Measurements from ENCODE around the gene TAS2R5.
"Not testable (repeated sequence)": the region's sequence is repeated elsewhere in the genome, so short reads cannot be mapped to it uniquely, and the experiment has no call there.

The TAS2R5 gene, protein sequence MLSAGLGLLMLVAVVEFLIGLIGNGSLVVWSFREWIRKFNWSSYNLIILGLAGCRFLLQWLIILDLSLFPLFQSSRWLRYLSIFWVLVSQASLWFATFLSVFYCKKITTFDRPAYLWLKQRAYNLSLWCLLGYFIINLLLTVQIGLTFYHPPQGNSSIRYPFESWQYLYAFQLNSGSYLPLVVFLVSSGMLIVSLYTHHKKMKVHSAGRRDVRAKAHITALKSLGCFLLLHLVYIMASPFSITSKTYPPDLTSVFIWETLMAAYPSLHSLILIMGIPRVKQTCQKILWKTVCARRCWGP

DNA sequence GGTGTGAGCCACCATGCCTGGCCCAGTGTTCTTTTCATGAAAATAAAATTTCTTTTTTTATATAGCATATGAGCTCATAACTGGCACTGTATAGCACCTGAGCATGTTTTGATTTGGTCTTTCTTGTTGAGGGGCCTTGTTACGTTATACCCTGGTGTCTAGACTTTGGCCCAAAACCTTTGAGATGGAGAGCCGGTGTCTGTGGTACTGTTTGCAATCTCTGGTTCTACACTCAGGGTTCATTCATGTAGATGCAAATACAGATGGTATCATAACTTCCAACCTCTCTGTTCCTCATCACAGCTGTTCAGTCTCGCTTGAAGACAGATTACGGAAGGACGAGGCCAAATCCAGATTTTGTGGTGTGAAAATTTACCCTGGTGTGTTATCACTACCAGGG, at the start of gene TAS2R5:
Gene TAS2R5, plus strand, starts transcription at position 301 of the 400 bp plus-strand sequence. CDS start 145 bp downstream, outside the sequence.
- FAIRE-seq (no peak), DNase-seq (ENCODE audit: insufficient read length, low spot score) (no peak)

DNA sequence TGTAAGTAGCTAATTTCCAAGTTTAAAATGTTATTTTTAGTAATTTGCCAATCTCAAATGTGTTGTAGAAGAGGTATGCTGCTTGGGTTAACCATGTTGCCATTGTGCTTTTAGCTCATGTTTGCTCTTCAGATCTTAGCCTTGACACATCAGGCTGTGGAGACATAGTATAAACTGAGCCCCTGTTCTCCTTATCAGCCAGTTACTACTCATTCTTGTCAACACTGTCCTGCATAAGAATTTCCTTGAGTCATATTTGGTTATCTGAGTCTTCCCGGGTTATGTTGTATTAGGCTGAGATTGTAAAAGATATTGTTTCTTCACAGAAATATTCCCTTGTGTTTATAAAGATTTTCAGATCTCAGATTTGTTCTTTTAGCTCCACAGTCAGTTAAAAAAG, 47.8 kb upstream of the TAS2R5 start:
- FAIRE-seq: no peak
- DNase-seq (ENCODE audit: insufficient read length, low spot score): no peak

DNA sequence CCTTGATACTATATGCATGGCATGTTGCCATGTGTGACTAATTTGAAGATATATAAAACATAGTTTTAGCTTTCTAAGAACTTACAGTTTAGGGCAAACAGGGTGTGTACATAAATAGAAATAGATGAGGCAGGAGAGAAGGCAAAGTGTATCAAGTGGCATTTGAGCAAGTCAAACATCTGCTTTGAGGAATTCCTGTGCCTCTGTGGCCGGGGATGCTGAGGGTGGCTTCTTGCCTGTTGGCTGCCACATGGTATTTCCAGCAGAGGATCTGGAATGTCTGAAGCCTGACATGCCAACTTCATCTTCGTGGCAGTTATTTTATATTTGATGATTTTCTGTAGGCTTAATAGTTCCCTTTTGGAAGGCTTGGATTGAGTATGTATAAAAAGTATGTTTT, 45.9 kb upstream of the TAS2R5 start:
- no peak for FAIRE-seq
- DNase-seq (ENCODE audit: insufficient read length, low spot score): no peak

DNA sequence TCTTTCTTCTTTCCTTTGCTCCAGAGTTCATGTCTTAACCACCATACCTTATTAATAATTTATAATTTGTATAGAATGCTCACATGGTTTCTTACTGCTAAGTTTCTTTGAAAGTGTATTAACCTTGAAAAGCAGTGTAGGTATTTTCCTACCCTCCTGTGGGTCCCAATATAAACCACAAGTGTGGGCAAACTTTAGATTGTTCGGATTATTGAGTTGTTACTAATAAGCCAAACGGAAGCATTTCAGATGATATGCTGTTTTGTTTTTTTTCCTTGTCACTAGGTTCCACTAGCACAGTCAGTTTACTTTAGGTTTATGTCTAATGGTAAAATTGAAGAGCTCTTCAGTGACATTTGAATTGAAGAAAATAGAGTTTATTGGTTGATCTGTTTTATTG, 41.6 kb upstream of the TAS2R5 start:
- DNase-seq (ENCODE audit: insufficient read length, low spot score) (no peak), FAIRE-seq (no peak)

DNA sequence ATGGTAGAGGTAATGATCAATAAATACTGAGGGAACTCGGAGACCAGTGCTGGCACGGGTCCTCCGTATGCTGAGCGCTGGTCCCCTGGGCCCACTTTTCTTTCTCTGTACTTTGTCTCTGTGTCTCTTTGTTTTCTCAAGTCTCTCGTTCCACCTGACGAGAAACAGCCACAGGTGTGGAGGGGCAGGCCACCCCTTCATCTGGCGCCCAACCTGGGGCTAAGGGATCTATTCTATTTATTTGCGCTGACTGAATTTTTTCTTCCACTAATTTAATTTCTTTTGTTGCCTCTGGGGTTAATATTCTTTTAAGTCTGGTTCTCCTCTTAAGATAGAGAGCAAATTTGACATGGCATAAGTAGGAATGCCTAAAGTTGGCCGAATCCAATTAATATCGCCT, 38.1 kb upstream of the TAS2R5 start:
- not testable (repeated sequence) for DNase-seq (ENCODE audit: insufficient read length, low spot score); FAIRE-seq

DNA sequence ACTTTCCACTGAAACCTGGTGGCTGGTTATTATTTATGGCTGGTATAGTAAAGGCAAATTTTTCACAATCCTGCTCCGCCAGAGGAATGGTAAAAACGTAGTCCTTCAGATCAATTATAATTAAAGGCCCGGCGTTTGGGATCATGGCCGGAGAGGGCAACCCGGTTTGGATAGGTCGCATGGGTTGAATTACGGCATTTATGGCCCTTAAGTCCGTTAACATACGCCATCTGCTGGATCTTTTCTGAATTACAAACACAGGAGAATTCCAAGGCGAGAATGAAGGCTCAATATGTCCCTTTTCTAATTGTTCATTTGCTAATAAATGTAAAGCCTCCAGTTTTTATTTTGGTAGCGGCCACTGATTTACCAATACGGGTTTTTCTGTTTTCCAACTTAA, 37.4 kb upstream of the TAS2R5 start:
- no peak for FAIRE-seq
- DNase-seq (ENCODE audit: insufficient read length, low spot score): no peak

DNA sequence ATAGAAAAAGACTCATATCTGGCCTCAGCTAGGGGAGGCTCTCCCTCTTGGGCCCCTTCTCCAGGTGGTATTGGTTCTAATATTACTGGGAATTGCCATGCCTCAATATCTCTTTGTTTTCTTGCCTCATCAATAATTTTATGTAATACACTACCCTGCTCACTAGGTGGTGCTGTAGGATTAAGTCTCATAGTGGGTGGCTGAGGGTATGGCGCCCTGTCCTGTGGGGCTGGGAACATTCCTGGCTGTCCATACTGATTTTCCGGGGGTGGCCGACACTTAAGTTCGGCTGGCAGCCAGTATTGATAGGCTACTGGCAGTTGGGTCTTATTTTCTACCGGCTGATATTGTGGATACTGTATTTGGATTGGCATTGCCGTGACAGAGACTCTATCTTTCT, 35.1 kb upstream of the TAS2R5 start:
- DNase-seq (ENCODE audit: insufficient read length, low spot score) (no peak), FAIRE-seq (no peak)

DNA sequence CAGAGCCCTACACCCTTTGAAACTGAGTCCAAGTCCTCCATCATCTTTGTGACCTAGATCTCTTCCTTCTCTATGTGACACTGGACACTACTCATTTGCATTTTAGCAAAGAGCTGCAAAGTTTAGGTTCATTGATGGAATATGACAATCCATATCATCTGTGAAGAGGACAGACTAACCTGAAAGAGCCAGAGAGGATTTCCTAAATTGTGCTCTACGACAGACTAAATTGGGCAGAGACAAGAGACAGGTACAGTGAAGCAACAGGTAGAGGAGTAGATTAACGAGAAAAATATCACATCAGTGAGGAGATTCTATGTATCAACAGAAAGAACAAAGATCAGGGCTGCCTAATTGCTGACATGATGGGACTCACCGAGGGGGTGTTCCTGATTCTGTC, 26.2 kb upstream of the TAS2R5 start, which contains the start of gene TAS2R3:
Gene TAS2R3, plus strand, starts transcription at position 301 of the 400 bp plus-strand sequence. Its CDS starts 62 bp downstream, at position 363.
- DNase-seq (ENCODE audit: insufficient read length, low spot score) (no peak), FAIRE-seq (no peak)

DNA sequence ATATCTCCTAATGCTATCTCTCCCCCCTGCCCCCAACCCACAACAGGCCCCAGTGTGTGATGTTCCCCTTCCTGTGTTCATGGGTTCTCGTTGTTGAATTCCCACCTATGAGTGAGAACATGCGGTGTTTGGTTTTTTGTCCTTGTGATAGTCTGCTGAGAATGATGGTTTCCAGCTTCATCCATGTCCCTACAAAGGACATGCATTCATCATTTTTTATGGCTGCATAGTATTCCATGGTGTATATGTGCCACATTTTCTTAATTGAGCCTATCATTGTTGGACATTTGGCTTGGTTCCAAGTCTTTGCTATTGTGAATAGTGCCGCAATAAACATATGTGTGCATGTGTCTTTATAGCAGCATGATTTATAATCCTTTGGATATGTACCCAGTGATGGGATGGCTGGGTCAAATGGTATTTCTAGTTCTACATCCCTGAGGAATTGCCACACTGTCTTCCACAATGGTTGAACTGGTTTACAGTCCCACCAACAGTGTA, 19.9 kb upstream of the TAS2R5 start:
- not testable (repeated sequence) for DNase-seq (ENCODE audit: insufficient read length, low spot score); FAIRE-seq

DNA sequence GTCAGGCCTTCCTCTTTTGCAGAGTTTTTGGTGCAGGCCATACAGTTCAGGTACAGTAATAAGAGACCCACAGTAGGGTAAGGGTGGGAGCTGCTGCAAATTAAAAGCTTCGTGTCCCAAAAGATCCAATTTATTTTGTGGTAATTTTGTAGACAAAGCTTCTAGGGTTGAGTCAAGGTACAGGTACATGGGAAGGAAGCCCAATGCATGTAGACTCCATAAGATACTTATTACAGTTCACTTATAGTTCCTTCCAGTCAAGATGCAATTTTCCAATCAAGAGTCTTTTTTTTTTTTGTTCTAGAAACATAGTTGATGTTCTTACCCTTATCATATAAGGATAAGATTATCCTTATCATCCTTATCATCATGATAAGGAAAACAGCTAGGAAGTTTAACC, 13.6 kb upstream of the TAS2R5 start, which contains the start of gene TAS2R4:
Gene TAS2R4, plus strand, starts transcription at position 301 of the 400 bp plus-strand sequence. CDS start 1,815 bp downstream, outside the sequence.
- FAIRE-seq: no peak

DNA sequence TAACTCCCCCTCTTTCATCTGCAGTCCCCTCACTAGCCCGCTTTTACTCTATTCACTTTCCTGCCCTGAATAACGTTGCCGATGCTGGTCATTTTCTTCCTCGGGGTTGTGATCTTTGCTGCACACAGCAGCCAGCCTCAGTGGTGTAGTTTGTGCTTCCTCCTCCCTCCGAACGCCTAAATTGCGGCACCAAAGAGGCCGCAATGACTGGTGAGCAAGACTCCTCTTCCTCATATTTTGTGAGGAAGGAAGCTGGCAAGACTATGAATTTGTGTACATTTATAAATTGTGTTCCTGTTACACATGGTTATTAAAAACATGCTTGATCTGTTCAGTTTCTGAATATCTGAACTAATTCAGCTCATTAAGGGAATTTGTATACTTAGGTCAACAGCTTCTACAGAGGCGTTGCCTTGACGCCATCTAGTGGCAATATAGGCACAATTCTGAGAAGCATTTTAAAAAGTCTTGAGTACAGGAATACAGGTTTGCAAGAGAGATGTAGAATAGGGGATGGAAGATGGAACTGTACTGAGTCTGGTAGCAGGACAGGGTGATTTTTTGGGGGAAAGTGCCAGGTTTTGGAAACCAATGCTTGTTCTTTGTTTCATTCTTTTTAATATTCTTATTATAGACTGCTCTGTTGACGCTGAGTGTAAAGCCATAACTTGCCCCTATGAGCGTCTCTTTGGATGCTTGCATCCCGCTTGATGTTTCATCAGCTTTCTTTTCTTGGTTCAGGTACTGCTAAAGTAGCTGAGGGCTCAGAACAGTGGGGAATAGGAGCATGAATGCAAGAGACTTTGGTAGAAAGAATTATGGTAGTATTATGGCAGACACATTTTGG, 4.1 kb upstream of the TAS2R5 start:
- no peak for FAIRE-seq

More for the DNA sequence above, 13.6 kb upstream of the TAS2R5 start, which contains the start of gene TAS2R4:
- DNase-seq (ENCODE audit: insufficient read length, low spot score): no peak

DNA sequence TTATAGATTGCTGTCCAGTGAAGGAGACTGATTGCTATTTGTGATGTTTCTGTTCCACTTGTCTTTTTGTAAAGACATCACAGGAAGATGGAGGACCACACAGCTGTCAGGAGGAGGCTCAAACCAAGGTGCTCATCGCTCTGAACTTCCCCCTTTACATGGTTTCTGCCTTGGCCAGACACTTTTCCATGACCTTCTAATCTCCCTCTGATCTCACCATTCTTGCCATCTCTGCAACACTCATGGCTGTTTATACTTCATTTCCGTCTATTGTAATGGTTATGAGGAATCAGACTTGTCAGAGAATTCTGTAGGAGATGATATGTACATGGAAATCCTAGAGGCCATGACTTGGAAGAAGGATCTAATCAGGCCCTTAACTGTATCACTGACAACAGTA, 1.7 kb upstream of the TAS2R5 start:
- FAIRE-seq: no peak
- no peak for DNase-seq (ENCODE audit: insufficient read length, low spot score)

More for the DNA sequence above, 4.1 kb upstream of the TAS2R5 start:
- DNase-seq (ENCODE audit: insufficient read length, low spot score): peak; percentile 35

DNA sequence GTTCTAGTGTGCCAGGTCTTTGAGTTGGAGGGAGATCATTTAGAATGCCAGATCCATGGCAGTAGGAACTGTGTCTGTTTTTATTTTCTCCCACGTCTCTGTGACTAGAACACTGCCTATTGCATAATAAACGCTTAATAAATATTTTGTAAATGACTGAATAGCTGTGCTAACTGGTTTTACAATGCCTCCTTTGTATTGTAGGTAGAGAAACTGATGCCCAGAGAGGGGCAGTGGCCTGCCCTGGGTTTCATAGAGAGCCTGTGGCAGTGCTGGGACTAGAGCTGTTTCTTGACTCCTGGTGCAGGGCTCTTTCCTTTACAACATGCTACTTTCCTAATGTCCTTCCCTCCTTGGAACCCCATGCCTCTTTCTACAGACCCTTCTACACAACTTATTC, 2.5 kb downstream of the TAS2R5 start:
- FAIRE-seq: no peak
- DNase-seq (ENCODE audit: insufficient read length, low spot score): no peak

DNA sequence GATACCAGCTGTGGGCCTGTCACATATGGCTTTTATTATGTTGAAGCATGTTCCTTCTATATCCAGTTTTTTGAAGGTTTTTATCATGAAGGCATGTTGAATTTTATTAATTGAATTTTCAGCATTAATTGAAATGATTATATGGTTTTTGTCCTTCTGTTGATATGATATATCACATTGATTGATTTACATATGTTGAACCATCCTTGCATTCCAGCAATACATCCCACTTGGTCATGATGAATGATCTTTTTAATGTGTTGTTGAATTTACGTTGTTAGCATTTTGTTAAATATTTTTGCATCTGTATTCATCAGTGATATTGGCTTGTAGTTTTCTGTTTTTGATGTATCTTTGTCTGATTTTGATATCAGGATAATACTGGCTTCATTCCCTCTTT, 30.1 kb downstream of the TAS2R5 start:
- no peak for FAIRE-seq

DNA sequence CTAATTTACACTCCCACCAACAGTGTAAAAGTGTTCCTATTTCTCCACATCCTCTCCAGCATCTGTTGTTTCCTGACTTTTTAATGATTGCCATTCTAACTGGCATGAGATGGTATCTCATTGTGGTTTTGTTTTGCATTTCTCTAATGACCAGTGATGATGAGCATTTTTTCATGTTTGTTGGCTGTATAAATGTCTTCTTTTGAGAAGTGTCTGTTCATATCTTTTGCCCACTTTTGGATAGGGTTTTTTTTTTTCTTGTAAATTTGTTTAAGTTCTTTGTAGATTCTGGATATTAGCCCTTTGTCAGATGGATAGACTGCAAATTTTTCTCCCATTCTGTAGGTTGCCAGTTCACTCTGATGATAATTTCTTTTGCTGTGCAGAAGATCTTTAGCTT, 32.4 kb downstream of the TAS2R5 start:
- FAIRE-seq; DNase-seq (ENCODE audit: insufficient read length, low spot score): not testable (repeated sequence)

More for the DNA sequence above, 30.1 kb downstream of the TAS2R5 start:
- no peak for DNase-seq (ENCODE audit: insufficient read length, low spot score)

DNA sequence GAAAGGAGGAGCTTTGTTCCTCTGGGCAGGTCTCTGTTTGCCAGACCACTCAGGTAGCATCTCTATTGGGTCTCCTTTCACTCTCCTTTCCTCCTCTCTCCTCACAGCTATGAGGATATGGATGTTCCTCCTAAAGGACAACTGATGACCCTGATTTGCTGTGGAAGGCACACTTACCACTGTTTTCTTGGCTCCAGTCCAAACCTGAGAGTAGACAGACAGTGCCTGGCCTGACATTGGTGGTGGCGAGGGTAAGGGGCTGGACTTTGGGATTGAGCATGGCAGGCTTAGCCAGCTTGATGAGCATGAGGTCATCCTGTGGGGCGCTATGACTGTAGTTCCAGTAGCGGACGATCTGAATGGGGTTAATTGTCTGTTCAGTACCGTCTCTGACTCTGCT, 47.7 kb downstream of the TAS2R5 start:
- FAIRE-seq (no peak), DNase-seq (ENCODE audit: insufficient read length, low spot score) (no peak)

DNA sequence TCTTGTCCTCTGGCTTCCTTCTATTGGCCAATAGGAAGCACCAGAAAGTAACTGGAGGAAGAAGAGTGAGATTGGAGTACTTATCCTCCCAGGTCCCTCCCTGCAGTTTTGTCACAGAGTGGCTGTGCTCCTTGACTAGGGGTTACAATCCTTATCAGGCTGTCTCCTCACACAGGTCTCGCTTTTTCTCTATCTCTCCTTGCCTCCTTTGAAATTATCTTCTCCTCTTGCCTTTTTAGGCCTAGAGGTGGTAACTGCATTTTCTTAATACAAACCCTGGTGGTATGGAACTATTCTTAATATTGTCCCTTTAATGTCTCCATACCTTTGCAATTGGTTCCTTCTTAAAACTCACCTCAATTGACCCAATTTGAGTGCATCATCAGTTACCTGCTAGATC, 48.6 kb downstream of the TAS2R5 start:
- no peak for DNase-seq (ENCODE audit: insufficient read length, low spot score)
- no peak for FAIRE-seq

DNA sequence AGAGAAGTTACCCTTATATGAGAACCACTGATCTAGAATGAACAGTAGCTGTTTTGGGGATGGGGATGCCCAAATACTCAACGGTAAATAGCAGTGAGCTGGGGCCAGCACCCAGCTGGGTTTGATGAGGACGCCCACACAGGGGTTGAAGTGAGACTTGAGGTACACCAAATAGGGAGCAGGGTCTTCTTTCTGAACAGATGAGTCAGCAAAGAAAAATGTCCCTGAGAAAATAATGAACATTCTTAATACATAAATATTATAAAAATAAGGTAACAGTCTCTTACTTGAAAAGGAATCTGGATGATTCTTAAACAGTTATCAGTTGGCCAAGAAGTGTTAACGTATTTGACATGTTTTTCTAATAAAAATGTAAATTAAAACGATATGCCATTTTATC, 49.2 kb downstream of the TAS2R5 start:
- DNase-seq (ENCODE audit: insufficient read length, low spot score): no peak
- FAIRE-seq: no peak

DNA sequence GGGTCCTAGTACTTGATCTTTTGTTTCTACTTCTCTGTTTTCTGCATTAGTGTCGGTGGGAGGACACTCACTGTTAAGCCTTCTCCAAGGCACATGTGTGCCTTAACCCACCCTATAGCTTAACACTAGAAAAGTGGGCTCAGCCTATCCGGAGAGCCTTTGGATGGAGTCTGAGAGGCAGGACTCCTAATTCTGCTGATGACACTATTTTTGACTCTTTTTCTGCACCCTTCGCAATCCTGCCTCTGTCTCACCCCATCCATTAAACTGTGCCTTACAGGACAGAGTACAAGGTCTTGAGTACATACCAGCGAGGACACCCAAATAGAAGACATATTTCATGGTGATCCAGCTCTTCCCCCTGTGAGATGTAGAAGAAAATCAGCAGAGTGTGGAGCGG, 50.7 kb downstream of the TAS2R5 start:
- no peak for DNase-seq (ENCODE audit: insufficient read length, low spot score)
- no peak for FAIRE-seq

All from HTR-8/SVneo (cell line).